GM08714 (cell line): ENCODE measurements around the gene CHRNG.

Source experiments
- H3K4me3 ChIP-seq: fragments of 200-500 bp; sonication (Bioruptor generic); 2 replicates; pipeline ENCODE4 v1.5.1; 2014; ENCODE audit warnings: mild to moderate bottlenecking, low read length, inconsistent platforms
- ZNF274 ChIP-seq: IDR thresholded peaks from 2 replicates; pipeline ENCODE4 v1.6.1; 2012; ENCODE audit warnings: mild to moderate bottlenecking, low read depth, low read length

The CHRNG gene

DNA sequence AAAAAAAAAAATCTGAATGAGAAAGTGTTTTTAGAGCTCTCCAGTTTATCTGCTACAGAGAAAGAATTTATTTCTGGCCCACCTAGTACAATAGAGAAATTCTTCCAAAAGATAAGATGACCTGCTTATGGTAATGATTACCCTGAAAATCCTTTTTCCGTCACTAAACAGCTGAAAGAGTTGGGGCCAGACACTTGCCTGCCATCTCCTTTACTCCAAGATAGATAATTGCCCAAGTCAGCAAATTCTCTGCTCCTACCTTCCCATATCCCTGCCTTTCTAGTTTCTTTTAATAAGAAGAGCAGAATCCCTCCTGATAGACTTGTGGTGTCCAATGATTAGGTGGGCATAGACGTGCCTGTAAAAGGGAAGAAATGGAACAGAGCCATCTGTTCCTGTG, 39.1 kb downstream of the CHRNG start:
- TF ChIP-seq ZNF274, result no peak
- H3K4me3 ChIP-seq, result no peak overlapping the region

DNA sequence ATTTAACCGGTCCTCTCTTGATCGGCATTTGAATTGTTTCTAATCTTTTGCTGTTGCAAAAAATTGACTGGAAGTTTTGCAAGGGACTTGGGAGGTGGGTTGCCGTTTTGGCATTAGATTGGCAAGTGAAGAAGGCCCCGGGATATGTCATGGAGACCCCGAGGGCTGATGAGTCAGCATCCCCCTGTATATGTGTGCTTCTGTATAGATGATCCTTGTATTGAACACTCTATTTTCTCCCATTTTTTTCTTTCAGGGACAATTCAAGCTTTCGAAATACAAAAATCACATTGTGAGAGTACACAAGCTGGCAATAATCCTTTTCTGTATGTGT, 41.1 kb downstream of the CHRNG start:
- TF ChIP-seq ZNF274, result no peak
- no peak overlapping the region for H3K4me3 ChIP-seq

DNA sequence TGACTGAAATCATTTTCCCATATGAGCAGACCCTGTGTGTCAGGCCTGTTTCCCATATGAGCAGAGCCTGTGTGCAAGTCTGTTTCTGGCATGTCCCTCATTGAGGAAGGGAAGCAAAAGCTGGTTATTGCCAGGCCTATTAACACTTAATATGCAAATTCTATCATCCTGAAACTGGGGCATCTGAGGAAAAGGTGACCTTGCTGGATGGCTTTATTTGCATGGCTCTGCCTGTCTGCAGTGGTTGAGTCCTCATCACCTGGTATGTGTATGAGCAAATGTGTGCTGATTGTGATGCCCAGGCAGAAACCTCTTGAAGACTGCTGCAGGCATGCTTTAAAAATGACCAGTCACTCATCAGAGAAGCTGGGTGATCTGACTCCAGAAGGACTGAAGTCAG, 42.2 kb downstream of the CHRNG start:
- no peak for TF ChIP-seq ZNF274
- H3K4me3 ChIP-seq, result no peak overlapping the region

DNA sequence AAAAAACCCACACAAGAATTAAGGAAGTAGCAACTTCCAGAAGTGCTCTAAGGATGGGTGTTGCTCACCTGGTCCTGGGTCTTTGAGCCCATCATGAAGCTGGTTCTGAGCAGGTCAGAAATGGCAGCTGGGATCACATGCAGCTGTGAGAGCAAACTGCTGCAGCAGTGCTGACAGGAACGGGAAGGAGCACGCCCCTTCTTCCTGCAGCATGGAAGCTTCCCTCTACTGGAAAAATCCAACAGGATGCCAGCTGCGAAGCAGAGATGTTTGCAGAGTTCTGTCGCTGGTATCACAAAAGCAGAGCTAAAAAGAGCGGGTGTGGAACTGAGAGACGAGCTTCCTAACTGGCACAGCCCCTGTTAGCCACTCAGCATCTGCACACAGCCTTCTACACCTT, 44.7 kb downstream of the CHRNG start:
- no peak overlapping the region for H3K4me3 ChIP-seq
- TF ChIP-seq ZNF274, result no peak

DNA sequence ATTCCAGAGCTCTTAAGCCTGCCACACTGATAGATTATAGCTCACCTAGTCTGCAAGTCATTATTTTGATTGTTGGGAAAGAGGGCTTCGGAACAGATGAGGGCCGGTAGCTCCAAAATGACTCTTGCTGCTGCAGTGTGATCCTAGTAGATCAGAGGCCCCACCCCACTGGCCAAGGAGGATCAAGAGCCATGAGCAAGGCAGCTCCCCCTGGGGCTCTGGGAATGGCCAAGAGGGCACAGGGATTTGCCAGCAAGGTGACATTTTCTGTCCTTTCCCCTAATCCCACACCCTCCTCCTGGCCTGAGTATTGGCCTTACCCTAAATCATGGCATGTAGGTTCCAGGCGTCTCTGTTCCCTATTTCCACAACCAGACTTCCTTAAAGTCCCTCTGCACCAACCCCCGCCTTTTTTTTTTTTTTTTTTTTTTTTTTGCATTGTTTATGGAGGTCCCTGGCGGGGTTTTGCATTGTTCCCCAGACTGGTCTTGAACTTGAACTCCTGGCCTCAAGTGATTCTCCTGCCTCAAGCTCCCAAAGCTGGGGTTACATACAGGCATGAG, 47.5 kb downstream of the CHRNG start:
- H3K4me3 ChIP-seq, result no peak overlapping the region
- TF ChIP-seq ZNF274, result no peak

DNA sequence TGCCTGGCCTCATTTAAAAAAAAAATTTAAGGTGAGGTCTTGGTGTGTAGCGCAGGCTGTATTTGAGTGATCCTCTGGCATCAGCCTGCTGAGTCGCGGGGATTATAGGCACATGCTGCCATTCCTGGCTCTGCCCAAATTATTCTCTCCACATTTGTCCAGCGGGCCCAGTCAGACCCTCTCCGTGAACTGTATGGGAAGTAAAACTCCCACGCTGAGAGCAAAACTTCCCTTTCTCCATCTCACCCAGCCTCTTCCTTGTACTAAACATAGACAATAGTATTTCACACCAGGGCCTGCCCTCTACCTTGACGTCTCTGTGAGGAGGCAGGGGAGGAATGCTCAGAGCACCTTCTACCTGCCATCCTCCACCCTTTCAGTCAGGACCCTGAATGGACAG, 48.0 kb downstream of the CHRNG start:
- no peak for TF ChIP-seq ZNF274

DNA sequence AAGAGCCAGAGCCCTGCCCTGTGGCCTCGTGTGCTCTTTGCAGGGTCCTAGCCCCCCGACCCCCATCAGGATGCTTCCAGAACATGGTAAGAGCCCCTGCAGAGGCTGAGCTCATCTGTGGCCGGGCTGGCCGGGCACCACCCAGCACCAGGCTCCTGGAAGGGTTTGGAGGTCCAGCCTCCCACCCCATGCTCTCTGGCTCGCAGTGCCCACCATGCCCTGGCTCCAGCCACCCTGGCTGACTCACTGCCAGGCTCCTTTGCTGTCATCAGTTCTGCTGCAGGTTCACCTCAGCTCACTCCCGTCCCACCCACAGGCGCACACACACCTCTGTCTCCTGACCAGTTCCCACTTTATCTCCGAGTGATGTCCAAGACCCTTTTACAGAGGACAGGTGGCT, 48.5 kb downstream of the CHRNG start:
- TF ChIP-seq ZNF274, result no peak
- H3K4me3 ChIP-seq, result no peak overlapping the region

More for the DNA sequence above, 48.0 kb downstream of the CHRNG start:
- H3K4me3 ChIP-seq, result no peak overlapping the region

DNA sequence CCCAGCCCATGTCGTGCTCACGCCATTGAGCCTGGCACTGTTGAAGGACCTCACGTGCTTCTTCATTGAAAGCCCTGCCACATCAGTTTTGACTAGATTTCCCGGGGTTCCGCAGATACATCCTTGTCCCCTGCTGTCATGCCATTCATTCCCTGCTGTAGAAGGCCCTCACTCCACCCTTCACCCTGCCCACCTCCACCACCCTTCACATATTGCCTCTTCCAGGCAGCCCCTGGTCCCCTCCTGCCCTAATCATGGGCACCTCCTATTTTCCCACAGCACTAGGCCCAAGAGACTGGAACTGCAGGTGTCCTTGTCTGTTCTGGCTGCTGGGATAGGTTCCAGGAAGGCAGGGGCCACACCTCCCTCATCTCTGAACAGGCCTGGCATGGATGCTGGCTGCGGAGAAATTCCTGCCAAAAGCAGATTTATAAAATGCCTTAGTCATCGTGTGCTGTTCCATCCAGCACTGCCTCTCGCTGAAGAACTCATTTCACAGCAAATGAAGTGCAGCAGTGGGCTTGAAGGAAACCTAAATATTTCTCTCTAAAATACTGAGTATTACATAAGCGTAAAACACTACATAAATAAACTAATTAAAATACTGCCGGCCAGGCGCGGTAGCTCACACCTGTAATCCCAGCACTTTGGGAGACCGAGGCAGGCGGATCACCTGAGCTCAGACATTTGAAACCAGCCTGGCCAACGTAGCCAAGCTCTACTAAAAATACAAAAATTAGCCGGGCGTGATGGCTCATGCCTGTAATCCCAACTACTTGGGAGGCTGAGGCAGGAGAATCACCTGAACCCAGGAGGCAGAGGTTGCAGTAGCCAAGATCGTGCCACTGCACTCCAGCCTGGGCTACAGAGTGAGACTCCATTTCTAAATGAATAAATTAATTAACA, 49.4 kb downstream of the CHRNG start:
- no peak overlapping the region for H3K4me3 ChIP-seq
- TF ChIP-seq ZNF274, result no peak

DNA sequence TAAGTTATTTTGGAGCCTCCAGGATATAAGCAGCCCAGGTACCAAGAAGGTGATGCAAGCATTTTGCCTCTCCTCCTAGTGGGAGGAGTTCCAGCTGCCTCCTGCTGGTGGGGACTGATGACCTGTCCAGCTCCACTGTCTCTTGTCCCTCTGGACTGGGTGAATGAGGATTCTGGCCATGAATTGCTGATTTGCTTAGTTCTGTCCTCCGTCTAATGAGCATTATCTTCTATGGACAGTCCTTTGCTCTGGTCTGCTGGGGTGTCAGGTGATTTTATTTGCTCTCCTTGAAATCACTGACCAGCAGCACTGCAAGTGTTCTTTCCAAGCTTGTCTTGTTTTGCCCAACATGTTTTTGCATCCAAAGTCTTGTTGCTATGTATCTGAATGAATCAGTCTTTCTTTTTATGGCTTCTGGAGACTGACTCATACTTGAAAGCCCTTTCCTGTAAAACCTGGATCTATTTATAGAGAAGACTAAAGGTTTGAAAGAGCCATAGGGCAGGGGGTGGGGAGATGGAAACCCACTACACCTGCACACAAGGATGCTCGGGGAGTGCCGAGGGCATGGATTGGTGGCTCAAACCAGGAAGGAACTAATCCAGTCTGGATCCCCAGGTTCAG, 53.4 kb downstream of the CHRNG start:
- no peak for TF ChIP-seq ZNF274
- no peak overlapping the region for H3K4me3 ChIP-seq

DNA sequence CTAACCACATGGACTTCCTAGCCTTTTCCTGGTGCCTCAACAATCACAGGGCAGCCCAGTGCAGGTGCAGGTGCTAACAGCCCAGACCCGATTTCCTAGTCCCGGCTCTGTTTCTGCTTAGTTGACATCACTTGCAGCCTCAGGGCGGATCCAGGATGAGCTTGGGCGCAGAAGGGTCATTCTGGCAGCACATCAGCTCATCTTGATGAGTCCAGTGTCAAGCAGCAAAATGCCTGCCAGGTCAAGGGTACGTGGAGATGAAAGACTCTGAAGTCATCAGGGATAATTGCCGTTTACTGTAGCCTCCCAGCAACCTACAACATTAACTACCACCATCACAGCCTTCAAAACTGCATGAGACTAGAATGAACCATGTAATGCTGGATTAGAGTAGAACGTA, 54.5 kb downstream of the CHRNG start:
- no peak overlapping the region for H3K4me3 ChIP-seq
- TF ChIP-seq ZNF274, result no peak
